SK-N-MC (cell line): ENCODE measurements around the gene TEAD1.

ENCODE experiments used
- EZH2 ChIP-seq: fragments of 200-600 bp; sonication (generic); IDR thresholded peaks from one replicate; pipeline ENCODE4 v1.6.1; 2017; ENCODE audit warnings: antibody characterized with exemption
- FOXP2 ChIP-seq: optimal IDR thresholded peaks from 2 replicates; pipeline ENCODE3; 2011; ENCODE audit warnings: mild to moderate bottlenecking, moderate library complexity; ENCODE audit not compliant: insufficient read depth; ENCODE audit errors: extremely low read length, control extremely low read depth
- POLR2AphosphoS5 ChIP-seq: IDR thresholded peaks from 2 replicates; pipeline ENCODE4 v1.6.1; 2012; ENCODE audit warnings: mild to moderate bottlenecking, low read depth, low read length, borderline replicate concordance

- TF ChIP-seq POLR2AphosphoS5, result no peak
- TF ChIP-seq EZH2, result no peak
- TF ChIP-seq FOXP2, result no peak
These were observed 148.3 kb downstream of the TEAD1 start for GRCh38 chr11:12822392-12823022.
